Measurements from ENCODE around the gene ACRV1.

DNA sequence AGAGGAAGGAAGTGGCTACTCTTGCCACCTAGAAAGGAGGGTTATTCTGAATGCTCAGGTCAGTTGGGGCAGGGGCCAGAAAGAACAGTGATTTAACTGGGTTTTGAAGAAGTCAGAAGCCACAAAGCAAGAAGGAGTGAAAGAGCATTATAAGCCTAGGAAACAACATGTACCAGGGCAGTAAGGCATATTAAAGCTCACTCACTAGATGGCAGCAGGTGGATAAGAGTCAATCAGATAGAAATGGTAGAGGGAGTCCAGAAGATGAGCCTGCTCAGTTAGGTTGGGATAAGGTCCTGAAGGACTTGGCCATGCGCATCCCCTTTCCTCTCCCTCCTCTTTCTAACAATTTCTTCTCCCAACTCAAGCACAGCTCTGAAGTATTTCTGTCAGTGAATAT lies 43.5 kb upstream of the ACRV1 start:
- TF ChIP-seq CTCF (IDR thresholded peaks at IDR 0.05) (0 out of 3 replicates have a peak, but pooled peaks have one; percentile 8), MAX (IDR thresholded peaks at IDR 0.05) (no peak), POLR2A (IDR thresholded peaks at IDR 0.05; ENCODE audit: low read length) (no peak), HOXA7 (CRISPR knock-in tag; IDR thresholded peaks at IDR 0.05) (no peak), BHLHE40 (IDR thresholded peaks at IDR 0.05; ENCODE audit: low read depth, low read length) (no peak), CHD2 (IDR thresholded peaks at IDR 0.05; ENCODE audit: low read length, partially characterized antibody) (no peak), RAD21 (conservative IDR thresholded peaks at IDR 0.05 in 1 of 2, IDR thresholded peaks at IDR 0.05 in 1 of 2) (peak; percentile 14 to 39; a peak in 2 of 5 replicates), KDM5A (IDR thresholded peaks at IDR 0.05) (no peak), FOSL2 (IDR thresholded peaks at IDR 0.05) (no peak), FOSL2 (CRISPR knock-in tag; IDR thresholded peaks at IDR 0.05) (no peak)

Data from A549 (cell line).